Stimulated activated CD8-positive, alpha-beta memory T cell treated with anti-CD3 and anti-CD28 coated beads, Interleukin-15, amount 100 ng/mL, for 24 hours (primary cell): Measurements from ENCODE around the gene LMX1B.
"Not testable (repeated sequence)": the region's sequence is repeated elsewhere in the genome, so short reads cannot be mapped to it uniquely, and the experiment has no call there.

Experiments used
- DNase-seq: peaks from one replicate; pipeline ENCODE4 v3.0.0-alpha.2; 2020; ENCODE audit warnings: low read depth

LMX1B gene

GRCh38 chr9:126696401-126697145 lies 82.8 kb downstream of the LMX1B start:
- no peak for DNase-seq

DNA sequence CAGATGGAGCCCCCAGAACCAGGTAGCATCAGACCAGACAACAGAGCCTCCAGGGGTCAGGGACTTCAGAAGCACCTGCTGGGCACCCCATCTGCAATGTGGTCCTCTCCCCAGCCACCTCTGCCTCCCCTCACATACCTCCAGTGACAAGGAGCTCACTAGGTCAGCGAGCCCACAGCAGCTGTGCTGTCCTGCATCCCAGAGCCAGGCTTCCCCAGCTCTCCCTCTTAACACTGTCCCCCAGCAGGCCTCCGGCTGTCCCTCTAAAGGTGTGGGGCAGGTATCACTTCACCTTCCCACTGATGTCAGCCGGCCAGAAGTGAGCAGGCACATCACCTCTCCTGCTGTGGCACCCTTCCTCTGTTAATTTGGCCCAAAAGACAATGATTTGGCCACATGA lies 83.6 kb downstream of the LMX1B start:
- DNase-seq: no peak

DNA sequence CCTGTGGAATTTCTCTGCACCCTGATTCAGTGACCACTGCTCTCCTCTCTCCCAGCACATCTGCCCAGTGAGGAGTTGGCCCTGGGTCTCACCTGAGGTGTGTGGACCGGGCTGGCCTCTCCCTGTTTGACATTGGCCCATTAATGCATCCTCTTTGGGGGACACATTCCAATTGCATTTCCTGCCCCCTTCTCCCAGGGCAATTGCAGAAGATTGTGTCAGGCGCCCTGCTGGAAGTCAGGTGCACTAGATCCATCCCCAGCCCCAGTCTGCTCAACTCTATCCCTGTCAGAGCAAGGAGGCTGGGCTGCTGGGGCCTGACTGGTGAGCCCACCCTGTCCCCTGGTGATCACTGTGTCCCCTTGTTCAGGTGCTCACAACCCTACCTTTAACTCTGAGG lies 84.5 kb downstream of the LMX1B start:
- no peak for DNase-seq

DNA sequence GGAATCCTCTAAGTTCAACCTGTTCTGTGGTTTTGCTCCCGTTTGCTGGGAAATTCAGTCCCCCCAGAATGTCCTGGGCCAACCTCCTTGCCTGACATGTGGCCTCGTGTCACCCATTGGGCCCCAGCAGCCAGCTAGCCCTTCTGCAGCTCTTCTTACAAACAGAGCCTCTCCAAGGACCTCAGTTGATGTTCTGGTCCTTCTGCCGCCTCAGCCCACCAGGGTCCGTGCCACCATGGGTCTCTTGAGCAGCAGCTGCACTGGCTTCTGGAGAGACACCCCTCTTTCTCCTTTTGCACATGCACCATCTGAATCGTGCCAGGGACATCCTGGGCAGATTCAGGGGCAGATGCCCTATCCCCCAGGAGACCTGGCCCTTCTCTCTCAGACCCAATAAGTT lies 85.0 kb downstream of the LMX1B start:
- DNase-seq: no peak

- DNase-seq: no peak
These were observed 85.7 kb downstream of the LMX1B start for GRCh38 chr9:126699401-126699881.

- DNase-seq: no peak
These were observed 86.6 kb downstream of the LMX1B start for GRCh38 chr9:126700296-126700695.

DNA sequence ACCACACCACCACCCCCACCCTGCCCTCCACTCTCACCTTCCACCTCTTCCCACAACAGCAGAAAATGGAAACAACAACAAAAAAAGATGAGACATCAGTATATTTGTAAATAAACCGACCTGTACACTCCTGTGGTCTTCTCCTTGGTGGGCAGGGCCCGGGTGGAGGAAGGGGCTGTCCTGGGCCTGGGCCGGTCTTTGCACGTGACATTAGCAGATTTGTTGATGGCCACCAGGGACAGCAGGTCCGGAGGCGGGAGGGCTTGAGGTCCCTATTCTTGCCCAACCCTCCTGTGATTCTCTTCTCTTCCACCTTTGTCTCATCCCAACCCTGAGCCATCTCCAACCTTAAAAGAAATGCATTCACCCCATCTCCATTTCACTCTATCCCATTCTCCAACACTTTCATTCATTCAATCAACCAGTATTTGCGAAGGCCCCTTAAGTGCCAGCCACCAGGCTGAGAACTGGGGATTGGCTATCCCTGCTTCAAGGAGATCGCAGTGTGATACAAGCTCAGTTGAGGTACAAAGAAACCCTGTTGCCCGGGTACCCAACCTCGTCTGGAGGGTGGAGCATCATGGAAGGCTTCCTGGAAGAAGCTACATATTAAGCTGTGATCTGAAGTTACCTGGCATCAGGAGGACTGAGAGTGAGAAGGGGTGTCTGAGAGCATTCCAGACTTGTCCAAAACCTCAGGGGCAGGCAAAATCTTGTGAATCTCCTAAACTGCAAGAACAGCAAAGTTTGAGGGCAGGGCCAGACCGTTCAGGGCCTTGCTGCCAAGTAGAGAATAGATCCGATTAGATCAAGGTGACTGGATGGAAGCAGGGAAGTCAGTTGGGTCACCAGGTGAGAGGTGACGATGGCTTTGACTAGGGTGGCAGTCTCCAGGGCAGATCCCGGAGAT lies 87.4 kb downstream of the LMX1B start:
- DNase-seq: no peak

GRCh38 chr9:126701813-126702140 lies 88.0 kb downstream of the LMX1B start:
- DNase-seq: no peak

- peak; percentile 39 for DNase-seq
These were observed 88.6 kb downstream of the LMX1B start for GRCh38 chr9:126702151-126703001.

DNA sequence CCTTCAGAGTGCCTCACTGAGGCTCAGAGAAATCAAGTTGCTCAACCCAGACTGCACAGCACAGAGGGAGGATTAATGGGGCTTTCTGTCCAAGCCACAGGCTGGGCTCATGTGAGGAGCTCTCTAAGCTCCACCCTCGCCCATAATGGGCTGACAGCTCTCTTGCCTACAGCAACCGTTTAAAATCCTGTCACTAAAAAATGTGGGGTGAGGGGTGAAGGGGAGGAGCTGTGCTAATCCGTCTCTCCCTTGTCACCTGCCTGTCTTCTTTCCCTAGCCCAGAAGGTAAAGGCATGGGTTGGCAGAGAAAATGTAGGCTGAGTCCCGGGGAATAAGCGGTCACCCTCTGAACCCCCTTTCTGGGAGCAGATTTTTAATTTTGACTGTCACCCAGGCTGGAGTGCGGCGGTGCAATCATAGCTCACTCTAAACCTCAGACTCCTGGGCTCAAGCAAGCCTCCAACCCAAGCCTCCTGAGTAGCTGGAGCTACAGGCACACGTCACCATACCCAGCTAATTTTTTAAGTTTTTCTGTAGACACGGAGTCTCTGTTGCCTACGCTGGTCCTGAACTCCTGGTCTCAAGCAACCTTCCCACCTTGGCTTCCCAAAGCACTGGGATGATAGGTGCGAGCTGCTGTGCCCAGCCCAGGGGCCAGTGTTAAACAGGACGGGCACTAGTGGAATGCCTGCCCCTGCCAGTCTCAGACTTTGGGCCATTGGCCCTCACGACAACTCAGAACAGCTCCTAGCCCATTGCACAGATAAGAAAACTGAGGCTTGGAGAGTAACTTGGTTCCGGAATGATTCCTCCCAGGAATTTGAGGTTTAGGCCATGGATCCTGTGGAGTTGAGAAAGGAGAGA lies 89.5 kb downstream of the LMX1B start:
- DNase-seq: no peak

- no peak for DNase-seq
These were observed 90.1 kb downstream of the LMX1B start for GRCh38 chr9:126703866-126704156.

DNA sequence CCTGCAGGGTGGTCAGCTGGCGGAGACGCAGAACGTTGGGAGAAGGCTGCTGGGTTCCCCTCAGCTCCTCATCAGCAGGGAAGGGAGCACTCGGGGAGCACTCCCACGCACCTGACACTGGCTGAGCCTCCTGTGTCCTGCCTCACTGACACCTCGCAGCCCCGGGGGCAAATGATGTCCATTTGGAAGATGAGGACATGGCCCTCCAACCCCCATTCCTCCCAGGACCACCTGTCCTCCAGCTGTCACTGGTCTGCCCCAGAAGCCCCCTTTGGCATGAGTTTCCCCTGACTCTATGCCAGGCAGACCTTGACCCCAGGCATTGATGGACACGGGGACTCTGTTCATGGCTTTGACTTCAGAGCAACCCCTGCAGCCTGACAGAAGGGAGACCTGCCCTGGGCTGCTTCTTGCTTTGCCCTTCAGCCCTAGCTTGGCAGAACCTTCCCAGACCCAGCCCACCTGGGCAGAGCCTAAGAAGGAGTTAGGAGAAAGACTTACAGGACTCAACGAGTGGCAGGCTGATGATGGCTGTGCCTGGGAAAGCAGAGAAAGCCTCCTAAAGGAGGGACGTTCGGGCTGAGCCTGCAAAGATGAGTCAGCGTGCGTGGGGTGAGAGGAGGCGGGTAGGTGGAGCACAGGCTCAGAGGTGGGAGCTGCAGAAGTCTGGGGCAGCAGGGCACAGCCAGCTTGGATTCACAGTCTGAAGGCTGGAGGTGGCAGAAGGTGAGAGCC lies 90.6 kb downstream of the LMX1B start:
- DNase-seq: no peak

DNA sequence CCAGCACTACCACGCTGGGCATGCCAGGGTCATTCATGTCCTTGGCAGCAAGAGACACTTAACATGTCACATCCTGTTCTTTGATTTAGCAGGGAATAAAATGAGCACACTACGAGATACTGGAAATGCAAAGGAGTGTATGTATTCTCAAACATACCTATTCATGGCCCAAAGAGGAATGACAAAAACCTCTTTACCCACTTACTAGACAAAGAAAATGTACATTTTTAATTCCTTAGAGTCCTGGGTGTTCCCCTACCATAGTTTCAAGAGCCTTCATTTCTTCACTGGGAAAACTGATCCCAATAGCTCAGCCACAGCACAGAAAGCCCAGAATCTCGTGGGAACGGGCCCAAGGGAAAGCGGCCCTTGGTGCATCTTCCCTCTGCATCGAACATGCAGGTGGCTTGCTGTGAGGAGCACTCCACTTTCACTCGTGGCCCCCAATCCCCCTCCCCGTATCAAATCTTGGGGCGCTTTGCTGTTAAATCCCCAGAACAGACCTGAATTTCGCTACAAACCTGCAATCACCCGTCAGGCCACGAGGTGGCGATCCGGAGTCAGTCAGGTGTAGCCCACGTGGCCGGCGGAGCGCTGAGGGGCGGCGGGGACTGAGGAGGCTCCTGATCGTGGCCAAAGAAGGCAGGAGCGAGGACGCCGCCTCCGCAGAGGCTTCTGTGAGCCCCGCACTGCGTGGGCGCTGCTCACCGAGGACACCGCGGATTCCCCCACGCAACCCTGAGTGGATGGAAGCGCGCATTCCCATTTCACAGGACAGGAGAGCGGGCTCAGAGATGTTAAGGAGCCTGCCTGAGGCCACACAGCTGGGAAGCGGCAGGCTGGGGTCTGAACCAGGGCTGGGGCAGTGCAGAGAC lies 91.4 kb downstream of the LMX1B start:
- DNase-seq: peak; percentile 77

DNA sequence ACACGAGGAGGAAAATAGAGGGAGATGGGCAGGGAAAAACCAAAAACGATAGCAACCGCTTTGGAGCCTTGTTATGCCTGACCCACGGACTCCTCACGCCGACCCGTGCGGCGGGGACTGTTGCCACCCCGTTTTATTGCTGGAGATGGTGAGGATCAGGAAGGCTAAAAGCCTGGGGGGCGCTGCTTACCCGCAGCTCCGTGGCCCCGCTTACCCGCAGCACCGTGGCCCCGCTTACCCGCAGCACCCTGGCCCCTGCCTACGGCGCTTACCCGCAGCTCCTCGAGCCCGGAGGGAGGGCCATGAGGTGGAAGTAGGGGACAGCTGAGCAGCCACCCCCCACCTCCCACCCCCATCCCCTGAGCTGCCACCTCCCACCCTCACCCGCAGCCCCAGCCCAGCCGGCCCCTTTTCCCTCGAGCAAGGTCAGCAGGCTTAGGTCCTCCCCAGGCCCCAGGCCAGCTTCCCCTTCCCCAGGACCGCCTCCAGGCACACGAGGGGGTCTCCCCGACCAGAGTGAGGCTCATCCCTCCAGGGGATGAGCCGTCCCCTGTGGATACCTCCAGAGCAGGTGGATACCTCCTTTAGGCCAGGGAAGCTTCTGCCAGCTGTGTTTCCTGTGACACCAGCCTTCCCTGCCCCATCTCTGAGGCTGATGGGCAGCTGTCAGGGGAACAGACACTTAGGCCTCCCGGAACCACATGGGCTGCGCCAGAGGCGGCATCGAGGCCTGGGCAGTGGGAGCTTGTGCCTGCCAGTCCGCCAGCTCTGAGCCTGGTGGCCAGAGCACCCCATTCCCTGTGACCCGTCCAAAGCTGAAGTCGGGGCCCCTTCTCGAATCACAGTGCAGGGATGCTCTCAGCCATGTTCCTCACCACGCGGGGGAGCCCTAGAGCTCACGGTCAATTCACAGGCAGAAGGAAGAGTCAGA lies 92.3 kb downstream of the LMX1B start:
- DNase-seq: peak; percentile 53

DNA sequence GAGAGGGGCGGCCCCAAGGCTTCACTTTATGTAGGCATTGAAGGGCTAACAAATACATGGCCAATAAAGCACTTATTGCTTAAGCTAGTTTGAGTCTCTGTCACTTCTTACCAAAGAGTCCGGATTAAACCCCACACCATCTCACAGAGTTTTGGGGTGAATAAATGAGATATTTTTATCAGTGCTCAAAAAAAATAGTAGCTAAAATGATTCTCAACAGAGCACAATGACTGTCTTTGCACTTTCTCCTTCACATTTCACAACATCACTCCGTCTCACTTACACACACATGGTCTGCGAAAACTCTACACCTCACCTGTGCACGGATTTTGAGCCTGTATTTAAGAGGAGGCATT lies 92.9 kb downstream of the LMX1B start:
- DNase-seq: no peak

- DNase-seq: no peak
These were observed 93.4 kb downstream of the LMX1B start for GRCh38 chr9:126707083-126707482.

GRCh38 chr9:126707712-126708111 lies 94.0 kb downstream of the LMX1B start:
- DNase-seq: not testable (repeated sequence)

- no peak for DNase-seq
These were observed 94.5 kb downstream of the LMX1B start for GRCh38 chr9:126708178-126708577.

DNA sequence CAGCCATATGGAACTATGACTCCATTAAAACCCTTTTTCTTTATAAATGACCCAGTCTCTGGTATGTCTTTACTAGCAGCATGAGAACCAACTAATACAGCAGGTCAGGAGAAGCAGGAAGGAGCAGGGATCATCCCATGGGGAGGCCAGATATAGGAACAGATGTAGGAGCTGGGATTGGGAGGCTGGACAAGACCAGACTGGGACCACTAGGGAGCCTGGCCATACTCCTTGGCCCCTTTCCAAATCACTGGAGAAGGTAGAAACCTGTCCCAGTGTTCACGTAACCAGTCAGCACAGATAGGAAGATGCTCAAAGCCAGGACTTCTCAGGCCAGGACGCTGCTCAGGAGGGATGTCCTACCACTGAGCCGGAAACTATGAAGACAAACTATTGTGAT lies 95.5 kb downstream of the LMX1B start:
- no peak for DNase-seq
